Measurements from ENCODE around the gene TMEM86B.

Gene TMEM86B

GRCh38 chr19:55255618-55256423 lies 27.3 kb upstream of the TMEM86B start:
- peak overlapping the region; percentile 97 for H3K4me3 ChIP-seq (ENCODE audit: low read length)
- WGBS, result 84% methylated on average over 17 of the region's 17 CpGs
- H3K9ac ChIP-seq (ENCODE audit: low read depth, low read length), result no peak overlapping the region
- no peaks in the 10 kb centered on the region for H3K9me3 ChIP-seq (ENCODE audit: insufficient read depth, low read depth, low read length)
- H3K27ac ChIP-seq (ENCODE audit: low read depth, low read length), result no peak overlapping the region; the same call in 1 of the 2 replicates
- no peaks in the 10 kb centered on the region for H3K27me3 ChIP-seq (ENCODE audit: insufficient read depth, low read length)
- peaks cover 22% of the 10 kb centered on the region for H3K4me1 ChIP-seq (ENCODE audit: insufficient read depth, low read length)
- H3K36me3 ChIP-seq (ENCODE audit: insufficient read depth, low read length), result no peaks in the 10 kb centered on the region

GRCh38 chr19:55254625-55254977 lies 26.0 kb upstream of the TMEM86B start:
- Histone ChIP-seq H3K9me3 (ENCODE audit: insufficient read depth, low read depth, low read length) (no peaks in the 10 kb centered on the region), H3K4me1 (ENCODE audit: insufficient read depth, low read length) (peaks cover 22% of the 10 kb centered on the region), H3K4me3 (ENCODE audit: low read length) (no peak overlapping the region), H3K9ac (ENCODE audit: low read depth, low read length) (no peak overlapping the region; the same call in 1 of the 2 replicates), H3K27ac (ENCODE audit: low read depth, low read length) (no peak overlapping the region), H3K36me3 (ENCODE audit: insufficient read depth, low read length) (0 out of 2 replicates have a peak, but pooled peaks cover 2% of the 10 kb centered on the region), H3K27me3 (ENCODE audit: insufficient read depth, low read length) (no peaks in the 10 kb centered on the region)
- WGBS, result 90% methylated on average over 6 of the region's 6 CpGs

- Histone ChIP-seq H3K9ac (ENCODE audit: low read depth, low read length) (no peak overlapping the region; the same call in 1 of the 2 replicates), H3K27ac (ENCODE audit: low read depth, low read length) (no peak overlapping the region), H3K4me3 (ENCODE audit: low read length) (no peak overlapping the region), H3K9me3 (ENCODE audit: insufficient read depth, low read depth, low read length) (no peaks in the 10 kb centered on the region), H3K36me3 (ENCODE audit: insufficient read depth, low read length) (0 out of 2 replicates have a peak, but pooled peaks cover 2% of the 10 kb centered on the region), H3K4me1 (ENCODE audit: insufficient read depth, low read length) (peaks cover 22% of the 10 kb centered on the region), H3K27me3 (ENCODE audit: insufficient read depth, low read length) (no peaks in the 10 kb centered on the region)
- 88% methylated on average over 23 of the region's 23 CpGs for WGBS
Measured at GRCh38 chr19:55253842-55254624, 25.5 kb upstream of the TMEM86B start.

GRCh38 chr19:55252760-55253663 lies 24.4 kb upstream of the TMEM86B start:
- no peak overlapping the region for H3K4me3 ChIP-seq (ENCODE audit: low read length)
- 95% methylated on average over 21 of the region's 21 CpGs for WGBS
- H3K27ac ChIP-seq (ENCODE audit: low read depth, low read length), result no peak overlapping the region
- 0 out of 2 replicates have a peak, but pooled peaks cover 2% of the 10 kb centered on the region for H3K36me3 ChIP-seq (ENCODE audit: insufficient read depth, low read length)
- H3K27me3 ChIP-seq (ENCODE audit: insufficient read depth, low read length), result no peaks in the 10 kb centered on the region
- no peak overlapping the region for H3K9ac ChIP-seq (ENCODE audit: low read depth, low read length)
- H3K9me3 ChIP-seq (ENCODE audit: insufficient read depth, low read depth, low read length), result no peaks in the 10 kb centered on the region
- peaks cover 22% of the 10 kb centered on the region for H3K4me1 ChIP-seq (ENCODE audit: insufficient read depth, low read length)

GRCh38 chr19:55251341-55252081 lies 22.9 kb upstream of the TMEM86B start:
- 92% methylated on average over 19 of the region's 19 CpGs for WGBS
- H3K27ac ChIP-seq (ENCODE audit: low read depth, low read length), result no peak overlapping the region
- H3K9me3 ChIP-seq (ENCODE audit: insufficient read depth, low read depth, low read length), result no peaks in the 10 kb centered on the region
- peaks cover 6% of the 10 kb centered on the region for H3K36me3 ChIP-seq (ENCODE audit: insufficient read depth, low read length)
- H3K9ac ChIP-seq (ENCODE audit: low read depth, low read length), result peak overlapping the region; percentile 22; the same call in 1 of the 2 replicates
- H3K27me3 ChIP-seq (ENCODE audit: insufficient read depth, low read length), result no peaks in the 10 kb centered on the region
- H3K4me3 ChIP-seq (ENCODE audit: low read length), result no peak overlapping the region
- H3K4me1 ChIP-seq (ENCODE audit: insufficient read depth, low read length), result peaks cover 10% of the 10 kb centered on the region; the same call in 1 of the 2 replicates

GRCh38 chr19:55250262-55251036 lies 21.9 kb upstream of the TMEM86B start:
- no peak overlapping the region for H3K4me3 ChIP-seq (ENCODE audit: low read length)
- peaks cover 17% of the 10 kb centered on the region for H3K36me3 ChIP-seq (ENCODE audit: insufficient read depth, low read length)
- no peak overlapping the region for H3K9ac ChIP-seq (ENCODE audit: low read depth, low read length)
- H3K27ac ChIP-seq (ENCODE audit: low read depth, low read length), result no peak overlapping the region
- 93% methylated on average over 18 of the region's 18 CpGs for WGBS
- H3K9me3 ChIP-seq (ENCODE audit: insufficient read depth, low read depth, low read length), result no peaks in the 10 kb centered on the region
- peaks cover 6% of the 10 kb centered on the region; the same call in 1 of the 2 replicates for H3K4me1 ChIP-seq (ENCODE audit: insufficient read depth, low read length)
- no peaks in the 10 kb centered on the region for H3K27me3 ChIP-seq (ENCODE audit: insufficient read depth, low read length)

GRCh38 chr19:55249841-55250240 lies 21.3 kb upstream of the TMEM86B start:
- Histone ChIP-seq H3K4me3 (ENCODE audit: low read length) (no peak overlapping the region), H3K9ac (ENCODE audit: low read depth, low read length) (no peak overlapping the region), H3K27me3 (ENCODE audit: insufficient read depth, low read length) (no peaks in the 10 kb centered on the region), H3K36me3 (ENCODE audit: insufficient read depth, low read length) (peaks cover 23% of the 10 kb centered on the region), H3K4me1 (ENCODE audit: insufficient read depth, low read length) (peaks cover 6% of the 10 kb centered on the region; the same call in 1 of the 2 replicates), H3K27ac (ENCODE audit: low read depth, low read length) (no peak overlapping the region), H3K9me3 (ENCODE audit: insufficient read depth, low read depth, low read length) (no peaks in the 10 kb centered on the region)
- 96% methylated on average over 11 of the region's 11 CpGs for WGBS

- 92% methylated on average over 9 of the region's 9 CpGs for WGBS
- Histone ChIP-seq H3K27ac (ENCODE audit: low read depth, low read length) (no peak overlapping the region), H3K9ac (ENCODE audit: low read depth, low read length) (no peak overlapping the region), H3K27me3 (ENCODE audit: insufficient read depth, low read length) (no peaks in the 10 kb centered on the region), H3K4me1 (ENCODE audit: insufficient read depth, low read length) (0 out of 2 replicates have a peak, but pooled peaks cover 2% of the 10 kb centered on the region), H3K9me3 (ENCODE audit: insufficient read depth, low read depth, low read length) (no peaks in the 10 kb centered on the region), H3K36me3 (ENCODE audit: insufficient read depth, low read length) (peaks cover 34% of the 10 kb centered on the region), H3K4me3 (ENCODE audit: low read length) (no peak overlapping the region)
Measured at GRCh38 chr19:55248704-55249103, 20.1 kb upstream of the TMEM86B start.

GRCh38 chr19:55248166-55248675 lies 19.7 kb upstream of the TMEM86B start:
- Histone ChIP-seq H3K9me3 (ENCODE audit: insufficient read depth, low read depth, low read length) (no peaks in the 10 kb centered on the region), H3K27me3 (ENCODE audit: insufficient read depth, low read length) (no peaks in the 10 kb centered on the region), H3K27ac (ENCODE audit: low read depth, low read length) (no peak overlapping the region), H3K4me3 (ENCODE audit: low read length) (no peak overlapping the region), H3K9ac (ENCODE audit: low read depth, low read length) (no peak overlapping the region), H3K36me3 (ENCODE audit: insufficient read depth, low read length) (peaks cover 39% of the 10 kb centered on the region), H3K4me1 (ENCODE audit: insufficient read depth, low read length) (no peaks in the 10 kb centered on the region)
- WGBS, result 93% methylated on average over 10 of the region's 10 CpGs
